ENCODE measurements around the gene LRP2. TPM values are rescaled to one million over a fixed set of nuclear protein-coding genes. Genes with fewer than 3 reads are reported as not detected.

The LRP2 gene
- total RNA-seq, 6 donors from 2014 or later: 20.0 to 56.5 (median 27.5) TPM

DNA sequence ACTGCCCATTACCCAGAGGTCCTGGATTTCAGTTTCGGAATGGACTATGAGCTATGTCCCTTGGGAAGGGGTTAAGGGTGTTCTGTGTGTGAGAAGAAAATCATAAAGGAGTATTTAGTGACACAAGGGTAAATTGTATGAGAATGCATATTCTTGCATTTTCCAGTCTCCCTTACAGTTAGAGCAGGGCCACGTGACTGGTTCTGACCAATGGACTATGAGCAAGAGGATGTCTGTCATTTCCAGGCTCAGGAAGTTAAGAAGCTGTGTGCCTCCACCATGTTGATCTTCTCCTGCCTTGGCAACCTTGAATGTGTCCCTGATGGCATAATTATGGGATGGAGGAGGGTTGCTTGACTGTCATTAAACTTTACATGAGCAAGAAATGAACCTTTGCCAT, 198.0 kb downstream of the LRP2 start:
- WGBS, 2 donors: 47 to 67% methylated on average over 2 of the region's 2 CpGs
- H3K27me3 ChIP-seq: no peaks in the 10 kb centered on the region
- H3K4me1 ChIP-seq: no peaks in the 10 kb centered on the region
- H3K36me3 ChIP-seq: no peaks in the 10 kb centered on the region
- ATAC-seq (ENCODE audit: low FRiP score in 2 of 2) (no peak), DNase-seq (no peak)
- no peak overlapping the region for H3K27ac ChIP-seq
- H3K4me3 ChIP-seq: no peak overlapping the region
- no peak for TF ChIP-seq POLR2A (IDR thresholded peaks at IDR 0.05)
- TF ChIP-seq, protein P1, sequence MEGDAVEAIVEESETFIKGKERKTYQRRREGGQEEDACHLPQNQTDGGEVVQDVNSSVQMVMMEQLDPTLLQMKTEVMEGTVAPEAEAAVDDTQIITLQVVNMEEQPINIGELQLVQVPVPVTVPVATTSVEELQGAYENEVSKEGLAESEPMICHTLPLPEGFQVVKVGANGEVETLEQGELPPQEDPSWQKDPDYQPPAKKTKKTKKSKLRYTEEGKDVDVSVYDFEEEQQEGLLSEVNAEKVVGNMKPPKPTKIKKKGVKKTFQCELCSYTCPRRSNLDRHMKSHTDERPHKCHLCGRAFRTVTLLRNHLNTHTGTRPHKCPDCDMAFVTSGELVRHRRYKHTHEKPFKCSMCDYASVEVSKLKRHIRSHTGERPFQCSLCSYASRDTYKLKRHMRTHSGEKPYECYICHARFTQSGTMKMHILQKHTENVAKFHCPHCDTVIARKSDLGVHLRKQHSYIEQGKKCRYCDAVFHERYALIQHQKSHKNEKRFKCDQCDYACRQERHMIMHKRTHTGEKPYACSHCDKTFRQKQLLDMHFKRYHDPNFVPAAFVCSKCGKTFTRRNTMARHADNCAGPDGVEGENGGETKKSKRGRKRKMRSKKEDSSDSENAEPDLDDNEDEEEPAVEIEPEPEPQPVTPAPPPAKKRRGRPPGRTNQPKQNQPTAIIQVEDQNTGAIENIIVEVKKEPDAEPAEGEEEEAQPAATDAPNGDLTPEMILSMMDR (IDR thresholded peaks at IDR 0.05): no peak
- TF ChIP-seq EP300 (IDR thresholded peaks at IDR 0.05): no peak
- TF ChIP-seq POLR2AphosphoS5 (IDR thresholded peaks at IDR 0.05): no peak
- H3K9me3 ChIP-seq: no peaks in the 10 kb centered on the region

DNA sequence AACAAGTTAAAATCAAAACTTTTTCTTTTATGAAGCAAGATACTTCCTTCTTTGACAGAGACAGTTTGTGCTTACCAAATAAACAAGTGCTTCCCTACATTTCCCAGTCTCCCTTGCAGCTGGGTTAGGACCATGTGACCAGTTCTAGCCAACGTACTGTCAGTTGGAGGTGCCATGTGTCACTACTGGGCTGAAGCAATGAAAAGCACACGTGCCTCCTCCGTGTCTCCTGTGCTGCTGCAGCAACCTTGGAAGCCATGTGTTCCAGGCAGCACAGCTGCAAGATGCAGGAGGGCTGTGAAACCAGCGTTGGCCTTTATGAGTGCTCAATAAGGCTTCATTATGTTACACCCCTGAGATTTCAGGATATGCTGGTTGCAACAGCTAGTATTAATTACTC, 199.7 kb downstream of the LRP2 start:
- TF ChIP-seq, protein P1 (IDR thresholded peaks at IDR 0.05): no peak
- TF ChIP-seq POLR2AphosphoS5 (IDR thresholded peaks at IDR 0.05) (no peak), POLR2A (IDR thresholded peaks at IDR 0.05) (no peak), EP300 (IDR thresholded peaks at IDR 0.05) (no peak)
- DNase-seq: no peak
- no peaks in the 10 kb centered on the region for H3K27me3 ChIP-seq
- H3K4me1 ChIP-seq: no peaks in the 10 kb centered on the region
- H3K4me3 ChIP-seq: no peak overlapping the region
- no peak for ATAC-seq (ENCODE audit: low FRiP score in 2 of 2)
- WGBS, 2 donors: 81 to 84% methylated on average over 4 of the region's 4 CpGs
- H3K36me3 ChIP-seq: no peaks in the 10 kb centered on the region
- no peaks in the 10 kb centered on the region for H3K9me3 ChIP-seq
- H3K27ac ChIP-seq: no peak overlapping the region

DNA sequence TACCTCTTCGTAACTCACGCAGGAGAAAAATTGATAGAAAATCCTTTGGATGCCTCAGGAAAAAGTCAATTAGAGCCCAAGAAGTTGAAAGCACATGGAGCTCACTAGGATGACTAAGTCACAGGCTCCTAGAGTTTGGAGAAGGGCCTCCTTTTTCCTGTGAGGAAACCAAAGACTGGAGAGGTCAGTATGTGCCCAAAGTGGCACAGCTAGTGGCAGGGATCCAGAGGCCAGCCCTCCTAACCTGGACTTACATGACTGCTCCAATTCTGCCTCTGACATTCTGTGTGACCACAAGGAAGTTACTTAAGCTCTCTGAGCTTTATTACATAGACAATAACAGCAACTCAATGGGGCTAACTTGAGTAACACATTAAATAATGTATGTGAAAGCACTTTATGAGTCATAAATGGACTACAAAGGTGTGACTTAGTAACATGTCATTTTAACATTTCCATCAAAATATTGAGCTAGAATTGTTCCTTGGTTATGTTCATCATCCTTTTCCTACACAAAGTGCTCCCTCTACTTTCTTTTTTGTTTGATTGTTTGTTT, 201.3 kb downstream of the LRP2 start:
- WGBS, 2 donors: 98 to 100% methylated on average over 2 of the region's 2 CpGs
- Histone ChIP-seq H3K27me3 (no peaks in the 10 kb centered on the region), H3K27ac (no peak overlapping the region), H3K4me3 (no peak overlapping the region), H3K4me1 (no peaks in the 10 kb centered on the region), H3K36me3 (no peaks in the 10 kb centered on the region), H3K9me3 (no peaks in the 10 kb centered on the region)
- TF ChIP-seq, protein P1 (IDR thresholded peaks at IDR 0.05): no peak
- no peak for TF ChIP-seq POLR2AphosphoS5 (IDR thresholded peaks at IDR 0.05)
- no peak for TF ChIP-seq EP300 (IDR thresholded peaks at IDR 0.05)
- TF ChIP-seq POLR2A (IDR thresholded peaks at IDR 0.05): no peak
- no peak for DNase-seq
- ATAC-seq (ENCODE audit: low FRiP score in 2 of 2): no peak

- no peak overlapping the region for H3K4me3 ChIP-seq
- no peak for ATAC-seq (ENCODE audit: low FRiP score in 2 of 2)
- H3K9me3 ChIP-seq: no peaks in the 10 kb centered on the region
- H3K27ac ChIP-seq: no peak overlapping the region
- DNase-seq: no peak
- TF ChIP-seq POLR2AphosphoS5 (IDR thresholded peaks at IDR 0.05) (no peak), POLR2A (IDR thresholded peaks at IDR 0.05) (no peak)
- TF ChIP-seq, protein P1 (IDR thresholded peaks at IDR 0.05): no peak
- no peaks in the 10 kb centered on the region for H3K36me3 ChIP-seq
- H3K27me3 ChIP-seq: no peaks in the 10 kb centered on the region
- 49 to 64% methylated on average over 2 of the region's 2 CpGs for WGBS, 2 donors
- H3K4me1 ChIP-seq: no peaks in the 10 kb centered on the region
Observed at GRCh38 chr2:169159686-169160085, 202.6 kb downstream of the LRP2 start.

GRCh38 chr2:169158874-169159273, 203.5 kb downstream of the LRP2 start:
- ATAC-seq (ENCODE audit: low FRiP score in 2 of 2) (no peak), DNase-seq (no peak)
- TF ChIP-seq, protein P1 (IDR thresholded peaks at IDR 0.05): no peak
- TF ChIP-seq EP300 (IDR thresholded peaks at IDR 0.05): no peak
- no peak for TF ChIP-seq POLR2AphosphoS5 (IDR thresholded peaks at IDR 0.05)
- no peak for TF ChIP-seq POLR2A (IDR thresholded peaks at IDR 0.05)
- Histone ChIP-seq H3K9me3 (no peaks in the 10 kb centered on the region), H3K27ac (no peak overlapping the region), H3K36me3 (no peaks in the 10 kb centered on the region), H3K4me1 (no peaks in the 10 kb centered on the region), H3K4me3 (no peak overlapping the region), H3K27me3 (no peaks in the 10 kb centered on the region)
- 48 to 64% methylated on average over 1 of the region's 1 CpG for WGBS, 2 donors

All from upper lobe of left lung (tissue), 6 donors.